ENCODE measurements around the gene TXN2.

The TXN2 gene

GRCh38 chr22:36445158-36445668, 36.2 kb downstream of the TXN2 start:
- peaks cover 8% of the 10 kb centered on the region for H3K4me1 ChIP-seq (ENCODE audit: control insufficient read depth, low read length)
- H3K27me3 ChIP-seq (ENCODE audit: control insufficient read depth, low read length), result peaks cover 3% of the 10 kb centered on the region; the same call in 1 of the 2 replicates
- no peaks in the 10 kb centered on the region for H3F3A ChIP-seq (ENCODE audit: control insufficient read depth, insufficient read depth)
- no peaks in the 10 kb centered on the region for H4K20me1 ChIP-seq (ENCODE audit: control insufficient read depth, insufficient read depth, low read depth, low read length)
- no peaks in the 10 kb centered on the region for H3K79me2 ChIP-seq (ENCODE audit: control insufficient read depth, low read length)
- no peaks in the 10 kb centered on the region for H3K36me3 ChIP-seq (ENCODE audit: control insufficient read depth, low read length)
- no peak overlapping the region for H3K4me3 ChIP-seq (ENCODE audit: low read length)
- H3K9me3 ChIP-seq (ENCODE audit: control insufficient read depth, insufficient read depth, low read length), result no peaks in the 10 kb centered on the region
- H3K4me2 ChIP-seq (ENCODE audit: low read length), result no peak overlapping the region
- H3K9me2 ChIP-seq (replicated peaks; ENCODE audit: control insufficient read depth, low read length), result no peaks in the 10 kb centered on the region
- no peak for TF ChIP-seq EZH2phosphoT487 (IDR thresholded peaks at IDR 0.05; ENCODE audit: borderline replicate concordance, low read length)
- TF ChIP-seq, protein P1, sequence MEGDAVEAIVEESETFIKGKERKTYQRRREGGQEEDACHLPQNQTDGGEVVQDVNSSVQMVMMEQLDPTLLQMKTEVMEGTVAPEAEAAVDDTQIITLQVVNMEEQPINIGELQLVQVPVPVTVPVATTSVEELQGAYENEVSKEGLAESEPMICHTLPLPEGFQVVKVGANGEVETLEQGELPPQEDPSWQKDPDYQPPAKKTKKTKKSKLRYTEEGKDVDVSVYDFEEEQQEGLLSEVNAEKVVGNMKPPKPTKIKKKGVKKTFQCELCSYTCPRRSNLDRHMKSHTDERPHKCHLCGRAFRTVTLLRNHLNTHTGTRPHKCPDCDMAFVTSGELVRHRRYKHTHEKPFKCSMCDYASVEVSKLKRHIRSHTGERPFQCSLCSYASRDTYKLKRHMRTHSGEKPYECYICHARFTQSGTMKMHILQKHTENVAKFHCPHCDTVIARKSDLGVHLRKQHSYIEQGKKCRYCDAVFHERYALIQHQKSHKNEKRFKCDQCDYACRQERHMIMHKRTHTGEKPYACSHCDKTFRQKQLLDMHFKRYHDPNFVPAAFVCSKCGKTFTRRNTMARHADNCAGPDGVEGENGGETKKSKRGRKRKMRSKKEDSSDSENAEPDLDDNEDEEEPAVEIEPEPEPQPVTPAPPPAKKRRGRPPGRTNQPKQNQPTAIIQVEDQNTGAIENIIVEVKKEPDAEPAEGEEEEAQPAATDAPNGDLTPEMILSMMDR (IDR thresholded peaks at IDR 0.05; ENCODE audit: low read depth, low read length, poor library complexity, severe bottlenecking), result no peak
- H3K27ac ChIP-seq (ENCODE audit: low read depth, low read length), result no peak overlapping the region

- peaks cover 3% of the 10 kb centered on the region; the same call in 1 of the 2 replicates for H3K27me3 ChIP-seq (ENCODE audit: control insufficient read depth, low read length)
- H3K27ac ChIP-seq (ENCODE audit: low read depth, low read length), result no peak overlapping the region
- H3K79me2 ChIP-seq (ENCODE audit: control insufficient read depth, low read length), result no peaks in the 10 kb centered on the region
- TF ChIP-seq EZH2phosphoT487 (IDR thresholded peaks at IDR 0.05; ENCODE audit: borderline replicate concordance, low read length), result no peak
- TF ChIP-seq, protein P1 (IDR thresholded peaks at IDR 0.05; ENCODE audit: low read depth, low read length, poor library complexity, severe bottlenecking), result no peak
- no peak overlapping the region for H3K4me2 ChIP-seq (ENCODE audit: low read length)
- H3K4me1 ChIP-seq (ENCODE audit: control insufficient read depth, low read length), result 0 out of 2 replicates have a peak, but pooled peaks cover 2% of the 10 kb centered on the region
- H3K36me3 ChIP-seq (ENCODE audit: control insufficient read depth, low read length), result no peaks in the 10 kb centered on the region
- no peak overlapping the region for H3K4me3 ChIP-seq (ENCODE audit: low read length)
- no peaks in the 10 kb centered on the region for H3K9me2 ChIP-seq (replicated peaks; ENCODE audit: control insufficient read depth, low read length)
- no peaks in the 10 kb centered on the region for H4K20me1 ChIP-seq (ENCODE audit: control insufficient read depth, insufficient read depth, low read depth, low read length)
- H3F3A ChIP-seq (ENCODE audit: control insufficient read depth, insufficient read depth), result no peaks in the 10 kb centered on the region
- no peaks in the 10 kb centered on the region for H3K9me3 ChIP-seq (ENCODE audit: control insufficient read depth, insufficient read depth, low read length)
Observed at GRCh38 chr22:36443198-36443770, 38.2 kb downstream of the TXN2 start.

DNA sequence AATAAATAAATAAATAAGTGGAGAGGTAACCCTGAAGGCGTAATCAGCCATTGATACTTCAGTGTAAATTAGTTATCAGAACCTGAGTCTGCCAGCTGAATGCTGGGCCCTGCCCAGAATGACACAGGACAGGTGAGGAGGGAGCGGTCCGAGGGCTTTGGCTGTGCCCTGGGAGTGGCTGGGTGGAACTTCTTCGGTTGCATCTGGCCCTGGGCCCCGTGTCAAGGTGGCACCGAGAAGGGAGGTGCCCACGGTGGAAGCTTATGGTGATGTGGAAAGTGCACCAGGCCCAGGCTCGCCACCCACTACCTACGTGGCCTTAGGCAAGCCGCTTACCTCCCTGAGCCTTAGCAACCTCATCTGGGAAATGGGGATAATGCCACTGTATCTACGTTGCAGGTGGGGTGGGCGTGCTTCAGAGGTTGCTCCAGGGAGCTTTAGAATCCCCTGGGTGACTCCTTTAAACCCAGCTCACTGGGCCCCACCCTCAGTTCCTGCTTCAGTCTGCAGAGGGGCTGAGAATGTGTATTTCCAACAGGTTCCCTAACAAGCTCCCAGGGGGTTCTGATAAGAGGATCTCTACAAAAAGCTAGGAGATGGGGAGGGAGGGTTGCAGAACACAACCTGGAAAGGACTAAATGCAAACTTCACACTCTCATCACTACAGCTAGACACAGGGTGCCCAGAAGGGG, 38.8 kb downstream of the TXN2 start:
- Histone ChIP-seq H3K27ac (ENCODE audit: low read depth, low read length) (no peak overlapping the region), H4K20me1 (ENCODE audit: control insufficient read depth, insufficient read depth, low read depth, low read length) (no peaks in the 10 kb centered on the region), H3F3A (ENCODE audit: control insufficient read depth, insufficient read depth) (no peaks in the 10 kb centered on the region), H3K36me3 (ENCODE audit: control insufficient read depth, low read length) (no peaks in the 10 kb centered on the region), H3K9me3 (ENCODE audit: control insufficient read depth, insufficient read depth, low read length) (no peaks in the 10 kb centered on the region), H3K4me1 (ENCODE audit: control insufficient read depth, low read length) (0 out of 2 replicates have a peak, but pooled peaks cover 2% of the 10 kb centered on the region), H3K9me2 (replicated peaks; ENCODE audit: control insufficient read depth, low read length) (no peaks in the 10 kb centered on the region), H3K27me3 (ENCODE audit: control insufficient read depth, low read length) (peaks cover 3% of the 10 kb centered on the region; the same call in 1 of the 2 replicates), H3K4me3 (ENCODE audit: low read length) (no peak overlapping the region), H3K4me2 (ENCODE audit: low read length) (no peak overlapping the region), H3K79me2 (ENCODE audit: control insufficient read depth, low read length) (no peaks in the 10 kb centered on the region)
- TF ChIP-seq, protein P1 (IDR thresholded peaks at IDR 0.05; ENCODE audit: low read depth, low read length, poor library complexity, severe bottlenecking), result no peak
